ENCODE data around the gene STX8. TPM values are rescaled to one million over a fixed set of nuclear protein-coding genes. Genes with fewer than 3 reads are reported as not detected.

The STX8 gene
- total RNA-seq, 1 donor from 2014 or later = 54.8 TPM

DNA sequence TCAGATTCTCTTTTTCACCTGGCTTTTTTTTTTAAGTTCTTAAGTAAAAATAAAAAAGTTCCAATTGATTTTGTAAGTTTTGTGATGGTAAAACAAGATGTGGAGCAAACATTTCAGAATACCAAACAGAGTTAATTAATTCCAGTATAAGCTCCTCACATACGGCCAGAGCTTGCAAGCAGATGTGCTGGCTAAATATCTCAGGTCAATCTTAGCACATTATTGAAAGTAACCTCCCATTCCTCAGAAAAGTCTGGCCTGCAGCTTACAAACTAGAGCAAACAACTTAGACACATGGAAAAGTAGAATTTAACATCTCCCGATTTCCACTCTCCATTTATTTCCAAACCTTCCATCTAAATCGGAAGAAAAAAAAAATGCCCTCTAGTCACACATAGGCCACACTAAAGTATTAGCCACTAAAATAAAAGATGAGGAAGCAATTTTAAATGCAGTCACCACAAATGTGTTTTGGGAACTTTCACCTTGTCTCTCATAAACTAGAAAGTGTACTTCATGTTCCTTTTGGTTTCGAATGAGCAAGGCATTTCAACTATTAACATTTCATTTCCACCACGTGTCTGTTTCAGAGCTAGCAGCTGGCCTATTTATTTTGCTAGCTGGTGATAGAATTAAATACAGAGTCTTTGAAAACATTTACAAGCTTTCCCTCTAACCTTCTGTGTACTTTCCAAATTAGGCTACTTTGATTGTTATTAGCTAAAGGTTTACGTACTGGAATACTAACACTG is 143.3 kb downstream of the STX8 start:
- no peaks in the 10 kb centered on the region for H3K36me3 ChIP-seq (ENCODE audit: insufficient read depth, low read length)
- Mint-ChIP-seq H3K9me3 (ENCODE audit: unreplicated experiment) (no peaks in the 10 kb centered on the region), H3K27ac (ENCODE audit: unreplicated experiment) (peak overlapping the region; percentile 69), H3K4me3 (ENCODE audit: unreplicated experiment) (no peak overlapping the region), H3K36me3 (ENCODE audit: low read depth, unreplicated experiment) (peaks cover 5% of the 10 kb centered on the region), H3K27me3 (ENCODE audit: low read depth, unreplicated experiment) (no peaks in the 10 kb centered on the region), H3K4me1 (ENCODE audit: low read depth, unreplicated experiment) (peaks cover 23% of the 10 kb centered on the region)
- no peak overlapping the region for H3K27ac ChIP-seq (ENCODE audit: low read depth, low read length)
- H3K4me2 ChIP-seq (ENCODE audit: low read length) = no peak overlapping the region
- TF ChIP-seq, protein P1, sequence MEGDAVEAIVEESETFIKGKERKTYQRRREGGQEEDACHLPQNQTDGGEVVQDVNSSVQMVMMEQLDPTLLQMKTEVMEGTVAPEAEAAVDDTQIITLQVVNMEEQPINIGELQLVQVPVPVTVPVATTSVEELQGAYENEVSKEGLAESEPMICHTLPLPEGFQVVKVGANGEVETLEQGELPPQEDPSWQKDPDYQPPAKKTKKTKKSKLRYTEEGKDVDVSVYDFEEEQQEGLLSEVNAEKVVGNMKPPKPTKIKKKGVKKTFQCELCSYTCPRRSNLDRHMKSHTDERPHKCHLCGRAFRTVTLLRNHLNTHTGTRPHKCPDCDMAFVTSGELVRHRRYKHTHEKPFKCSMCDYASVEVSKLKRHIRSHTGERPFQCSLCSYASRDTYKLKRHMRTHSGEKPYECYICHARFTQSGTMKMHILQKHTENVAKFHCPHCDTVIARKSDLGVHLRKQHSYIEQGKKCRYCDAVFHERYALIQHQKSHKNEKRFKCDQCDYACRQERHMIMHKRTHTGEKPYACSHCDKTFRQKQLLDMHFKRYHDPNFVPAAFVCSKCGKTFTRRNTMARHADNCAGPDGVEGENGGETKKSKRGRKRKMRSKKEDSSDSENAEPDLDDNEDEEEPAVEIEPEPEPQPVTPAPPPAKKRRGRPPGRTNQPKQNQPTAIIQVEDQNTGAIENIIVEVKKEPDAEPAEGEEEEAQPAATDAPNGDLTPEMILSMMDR (IDR thresholded peaks at IDR 0.05; ENCODE audit: insufficient read depth, low read depth, low read length) = no peak
- TF ChIP-seq EZH2 (IDR thresholded peaks at IDR 0.05; ENCODE audit: insufficient read depth, low read length) = no peak
- H3K9me3 ChIP-seq (ENCODE audit: insufficient read depth, low read depth, low read length) = no peaks in the 10 kb centered on the region
- no peaks in the 10 kb centered on the region for H4K20me1 ChIP-seq (ENCODE audit: insufficient read depth, low read length)
- no peak overlapping the region for H2AFZ ChIP-seq (ENCODE audit: low read depth, low read length)
- H3K9ac ChIP-seq (ENCODE audit: low read length) = no peak overlapping the region
- no peaks in the 10 kb centered on the region for H3K27me3 ChIP-seq (ENCODE audit: insufficient read depth, low read length)
- no peak overlapping the region for H3K4me3 ChIP-seq (ENCODE audit: insufficient read depth, low read depth, low read length)
- FAIRE-seq (no peak), DNase-seq (ENCODE audit: low read depth) (no peak)
- no peaks in the 10 kb centered on the region for H3K79me2 ChIP-seq (ENCODE audit: insufficient read depth, low read length)
- H3K4me1 ChIP-seq (ENCODE audit: insufficient read depth, low read length) = no peaks in the 10 kb centered on the region

DNA sequence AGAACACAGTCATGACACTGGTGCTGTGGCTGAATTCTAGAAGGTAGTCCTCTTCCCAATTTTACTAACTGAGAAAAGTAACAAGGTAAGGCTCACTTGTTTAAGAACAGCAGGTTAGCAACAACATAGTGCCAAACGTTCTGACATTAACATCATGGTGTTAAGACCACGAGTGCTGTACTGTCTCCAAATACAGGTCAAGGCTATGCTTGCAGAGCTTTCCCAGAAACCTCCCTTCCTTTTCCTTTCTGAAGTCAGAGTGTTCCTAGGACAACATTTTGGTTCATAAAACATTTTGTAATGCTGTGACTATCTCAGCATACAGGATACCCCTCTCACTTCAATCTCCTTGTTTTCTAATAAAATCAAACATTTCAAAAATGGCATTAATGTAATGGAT is 144.0 kb downstream of the STX8 start:
- no peaks in the 10 kb centered on the region for H4K20me1 ChIP-seq (ENCODE audit: insufficient read depth, low read length)
- no peak overlapping the region for H3K4me3 ChIP-seq (ENCODE audit: insufficient read depth, low read depth, low read length)
- H3K4me1 ChIP-seq (ENCODE audit: insufficient read depth, low read length) = no peaks in the 10 kb centered on the region
- Mint-ChIP-seq H3K9me3 (ENCODE audit: unreplicated experiment) (no peaks in the 10 kb centered on the region), H3K27me3 (ENCODE audit: low read depth, unreplicated experiment) (no peaks in the 10 kb centered on the region), H3K4me1 (ENCODE audit: low read depth, unreplicated experiment) (peaks cover 23% of the 10 kb centered on the region), H3K4me3 (ENCODE audit: unreplicated experiment) (no peak overlapping the region), H3K27ac (ENCODE audit: unreplicated experiment) (no peak overlapping the region), H3K36me3 (ENCODE audit: low read depth, unreplicated experiment) (peaks cover 5% of the 10 kb centered on the region)
- no peaks in the 10 kb centered on the region for H3K9me3 ChIP-seq (ENCODE audit: insufficient read depth, low read depth, low read length)
- DNase-seq (ENCODE audit: low read depth) = no peak
- no peak overlapping the region for H3K27ac ChIP-seq (ENCODE audit: low read depth, low read length)
- H3K36me3 ChIP-seq (ENCODE audit: insufficient read depth, low read length) = no peaks in the 10 kb centered on the region
- FAIRE-seq = peak; percentile 63
- H2AFZ ChIP-seq (ENCODE audit: low read depth, low read length) = no peak overlapping the region
- TF ChIP-seq EZH2 (IDR thresholded peaks at IDR 0.05; ENCODE audit: insufficient read depth, low read length) = no peak
- TF ChIP-seq, protein P1 (IDR thresholded peaks at IDR 0.05; ENCODE audit: insufficient read depth, low read depth, low read length) = no peak
- no peaks in the 10 kb centered on the region for H3K27me3 ChIP-seq (ENCODE audit: insufficient read depth, low read length)
- no peak overlapping the region for H3K4me2 ChIP-seq (ENCODE audit: low read length)
- H3K79me2 ChIP-seq (ENCODE audit: insufficient read depth, low read length) = no peaks in the 10 kb centered on the region
- no peak overlapping the region for H3K9ac ChIP-seq (ENCODE audit: low read length)

All from astrocyte (in vitro differentiated cells and primary cell).